Umbilical cord (tissue), 2 donors: ENCODE results near the gene CDK2. TPM values are rescaled to one million over a fixed set of nuclear protein-coding genes. Genes with fewer than 3 reads are reported as not detected.
"Not testable (repeated sequence)": the region's sequence is repeated elsewhere in the genome, so short reads cannot be mapped to it uniquely, and the experiment has no call there.

Source experiments
- DNase-seq: peaks from one replicate; pipeline ENCODE4 v3.0.0-alpha.2; 2015; ENCODE audit warnings: low spot score
- total RNA-seq: library from RNA; depleted of rRNA; stranded (reverse); fragments of >200 nt; gene quantifications from one replicate; pipeline ENCODE4 v1.2.3, GENCODE V29; 2014; ENCODE audit warnings: low replicate concordance; ENCODE audit not compliant: insufficient read depth

Gene CDK2
- total RNA-seq, 1 donor from 2014 or later = 16.6 TPM

GRCh38 chr12:55979069-55979468 is 12.4 kb downstream of the CDK2 start:
- no peak for DNase-seq

GRCh38 chr12:55981882-55982281 is 15.3 kb downstream of the CDK2 start:
- DNase-seq = not testable (repeated sequence)

GRCh38 chr12:55982319-55982936 is 15.8 kb downstream of the CDK2 start:
- DNase-seq = no peak

- no peak for DNase-seq
Observed at GRCh38 chr12:55983232-55983842, 16.7 kb downstream of the CDK2 start.

GRCh38 chr12:55984861-55985260 is 18.2 kb downstream of the CDK2 start:
- DNase-seq = no peak

- no peak for DNase-seq
Observed at GRCh38 chr12:55985341-55985740, 18.7 kb downstream of the CDK2 start.

- DNase-seq = not testable (repeated sequence)
Observed at GRCh38 chr12:55985976-55986375, 19.3 kb downstream of the CDK2 start.

GRCh38 chr12:55991110-55991509 is 24.5 kb downstream of the CDK2 start:
- no peak for DNase-seq

- DNase-seq = no peak
Observed at GRCh38 chr12:55993230-55993853, 26.7 kb downstream of the CDK2 start.

GRCh38 chr12:55995366-55995765 is 28.7 kb downstream of the CDK2 start:
- no peak for DNase-seq

- DNase-seq = peak; percentile 77
Observed at GRCh38 chr12:55996201-55996714, 29.6 kb downstream of the CDK2 start.

- DNase-seq = peak; percentile 99
Observed at GRCh38 chr12:55996715-55997534, 30.3 kb downstream of the CDK2 start, which contains the start of gene SUOX. Gene SUOX (plus strand): TSS chr12:55997276. CDS start chr12:56002222, 4,946 bp downstream.

GRCh38 chr12:55997535-55997859 is 30.9 kb downstream of the CDK2 start:
- DNase-seq = no peak

GRCh38 chr12:55999522-55999921 is 32.9 kb downstream of the CDK2 start:
- DNase-seq = not testable (repeated sequence)

- not testable (repeated sequence) for DNase-seq
Observed at GRCh38 chr12:55999999-56000540, 33.4 kb downstream of the CDK2 start.

- no peak for DNase-seq
Observed at GRCh38 chr12:56001487-56002100, 35.0 kb downstream of the CDK2 start.

- DNase-seq = not testable (repeated sequence)
Observed at GRCh38 chr12:56003376-56003775, 36.7 kb downstream of the CDK2 start.

- DNase-seq = no peak
Observed at GRCh38 chr12:56004211-56004610, 37.6 kb downstream of the CDK2 start.

GRCh38 chr12:56007564-56008559 is 41.2 kb downstream of the CDK2 start:
- DNase-seq = peak; percentile 59

GRCh38 chr12:56010111-56010570 is 43.5 kb downstream of the CDK2 start:
- no peak for DNase-seq
